Psoas muscle (tissue), 8 donors: Measurements from ENCODE around the gene MPDZ. TPM values are rescaled to one million over a fixed set of nuclear protein-coding genes. Genes with fewer than 3 reads are reported as not detected.
A peak's percentile ranks its signal among the peaks of the same experiment; 100 is the strongest.

Source experiments
- ATAC-seq, 4 donors: fragments of 200-7000 bp; cut with Tn5 transposase; one replicate each; pipeline ENCODE4 v1.9.1; 2020; ENCODE audit warnings: moderate library complexity in 3 of 4, mild to moderate bottlenecking in 2 of 4
- DNase-seq, 2 donors: peaks; one replicate each; pipeline ENCODE4 v3.0.0-alpha.2; 2020
- H3K27ac ChIP-seq: fragments of 200-600 bp; one replicate; pipeline ENCODE4 v1.8.0; 2022
- H3K27me3 ChIP-seq, 3 donors: fragments of 200-600 bp in 1 of 3; one replicate each; pipeline versions ENCODE4 v1.6.1 to v1.8.0; 2013 to 2022; ENCODE audit warnings: low read length in 2 of 3, mild to moderate bottlenecking in 2 of 3, moderate library complexity in 1 of 3; ENCODE audit not compliant: insufficient read depth in 3 of 3
- H3K36me3 ChIP-seq, 2 donors: fragments of 200-600 bp in 1 of 2; one replicate each; pipeline versions ENCODE4 v1.6.1 to v1.8.0; 2013 to 2022; ENCODE audit warnings: low read depth in 1 of 2, mild to moderate bottlenecking in 1 of 2, moderate library complexity in 1 of 2; ENCODE audit not compliant: insufficient read depth in 1 of 2
- H3K4me1 ChIP-seq: fragments of 200-600 bp; one replicate; pipeline ENCODE4 v1.8.0; 2022
- H3K4me3 ChIP-seq: fragments of 200-600 bp; one replicate; pipeline ENCODE4 v1.8.0; 2022; ENCODE audit warnings: mild to moderate bottlenecking
- H3K9me3 ChIP-seq: fragments of 200-600 bp; one replicate; pipeline ENCODE4 v1.8.0; 2022
- WGBS, 3 donors: extraction: QIAGEN DNeasy Blood & Tissue Kit; methylation state at CpG; one replicate each; pipeline versions ENCODE4 v1.1.6 to v1.1.7; 2013; 5-methylcytosine and 5-hydroxymethylcytosine counted together
- intact Hi-C, 2 donors: fragments of 100-400 bp; cut with DNase I; formaldehyde crosslinking; loops; one replicate each; pipeline versions ENCODE4 v1.11.0 to v1.14.2; 2022
- long read RNA-seq, 2 donors: library from polyadenylated mRNA; unstranded; transcript quantifications; one replicate each; pipeline ENCODE4 v2.0.0, GENCODE V29; 2021
- polyA plus RNA-seq, 3 donors: library from polyadenylated mRNA; stranded (reverse); fragments of 200-250 nt; gene quantifications; one replicate each; pipeline ENCODE4 v1.2.3, GENCODE V29; 2013
- total RNA-seq, 4 donors: library from RNA; stranded (reverse); fragmentation: NEBNext Ultra II Directional in 2 of 4; extraction: Animal tissue kit (Norgen Biotek cat#: 25700) in 2 of 4; gene quantifications; one replicate each; pipeline versions ENCODE4 v1.2.1 to v1.2.4, GENCODE V29; 2021 to 2023
- TF ChIP-seq, protein P1 (sequence below): fragments of 200-600 bp; IDR thresholded peaks from one replicate; pipeline ENCODE4 v1.8.0; 2022; ENCODE audit warnings: antibody characterized with exemption
- donor health status: healthy with polysubstance abuse.
- donor health status: DM: no; HTN: no; CAD: no; lungs with moderate emphysema.
- donor health status: Bipolar disorder and iron deficiency.
- donor health status: healthy.
- donor health status: DM: yes; HTN: yes; CAD: no.
- donor health status: DM: no; HTN: no; CAD: no.
- donor health status: DM: no; HTN: no; CAD: no.
- donor health status: DM: yes; HTN: yes; CAD: no.

MPDZ gene, protein sequence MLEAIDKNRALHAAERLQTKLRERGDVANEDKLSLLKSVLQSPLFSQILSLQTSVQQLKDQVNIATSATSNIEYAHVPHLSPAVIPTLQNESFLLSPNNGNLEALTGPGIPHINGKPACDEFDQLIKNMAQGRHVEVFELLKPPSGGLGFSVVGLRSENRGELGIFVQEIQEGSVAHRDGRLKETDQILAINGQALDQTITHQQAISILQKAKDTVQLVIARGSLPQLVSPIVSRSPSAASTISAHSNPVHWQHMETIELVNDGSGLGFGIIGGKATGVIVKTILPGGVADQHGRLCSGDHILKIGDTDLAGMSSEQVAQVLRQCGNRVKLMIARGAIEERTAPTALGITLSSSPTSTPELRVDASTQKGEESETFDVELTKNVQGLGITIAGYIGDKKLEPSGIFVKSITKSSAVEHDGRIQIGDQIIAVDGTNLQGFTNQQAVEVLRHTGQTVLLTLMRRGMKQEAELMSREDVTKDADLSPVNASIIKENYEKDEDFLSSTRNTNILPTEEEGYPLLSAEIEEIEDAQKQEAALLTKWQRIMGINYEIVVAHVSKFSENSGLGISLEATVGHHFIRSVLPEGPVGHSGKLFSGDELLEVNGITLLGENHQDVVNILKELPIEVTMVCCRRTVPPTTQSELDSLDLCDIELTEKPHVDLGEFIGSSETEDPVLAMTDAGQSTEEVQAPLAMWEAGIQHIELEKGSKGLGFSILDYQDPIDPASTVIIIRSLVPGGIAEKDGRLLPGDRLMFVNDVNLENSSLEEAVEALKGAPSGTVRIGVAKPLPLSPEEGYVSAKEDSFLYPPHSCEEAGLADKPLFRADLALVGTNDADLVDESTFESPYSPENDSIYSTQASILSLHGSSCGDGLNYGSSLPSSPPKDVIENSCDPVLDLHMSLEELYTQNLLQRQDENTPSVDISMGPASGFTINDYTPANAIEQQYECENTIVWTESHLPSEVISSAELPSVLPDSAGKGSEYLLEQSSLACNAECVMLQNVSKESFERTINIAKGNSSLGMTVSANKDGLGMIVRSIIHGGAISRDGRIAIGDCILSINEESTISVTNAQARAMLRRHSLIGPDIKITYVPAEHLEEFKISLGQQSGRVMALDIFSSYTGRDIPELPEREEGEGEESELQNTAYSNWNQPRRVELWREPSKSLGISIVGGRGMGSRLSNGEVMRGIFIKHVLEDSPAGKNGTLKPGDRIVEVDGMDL (N-terminal part only)
- total RNA-seq, result 10 to 100 TPM; 23.1 to 42.8 (median 31.2) TPM
- polyA plus RNA-seq, result 10 to 100 TPM in 2 of 3 donors, 1 to 10 TPM in 1; 9.3 to 13.8 (median 12.0) TPM
- long read RNA-seq, donor 1, full-length matches to known transcripts, result 1 of 15 reads
- long read RNA-seq, donor 1, partial matches to known transcripts, result 9 of 15 reads
- long read RNA-seq, donor 1, other reads (novel, unspliced or antisense), result 5 of 15 reads
- long read RNA-seq, donor 2, full-length matches to known transcripts, result 3 of 18 reads
- long read RNA-seq, donor 2, partial matches to known transcripts, result 4 of 18 reads
- long read RNA-seq, donor 2, other reads (novel, unspliced or antisense), result 11 of 18 reads

DNA sequence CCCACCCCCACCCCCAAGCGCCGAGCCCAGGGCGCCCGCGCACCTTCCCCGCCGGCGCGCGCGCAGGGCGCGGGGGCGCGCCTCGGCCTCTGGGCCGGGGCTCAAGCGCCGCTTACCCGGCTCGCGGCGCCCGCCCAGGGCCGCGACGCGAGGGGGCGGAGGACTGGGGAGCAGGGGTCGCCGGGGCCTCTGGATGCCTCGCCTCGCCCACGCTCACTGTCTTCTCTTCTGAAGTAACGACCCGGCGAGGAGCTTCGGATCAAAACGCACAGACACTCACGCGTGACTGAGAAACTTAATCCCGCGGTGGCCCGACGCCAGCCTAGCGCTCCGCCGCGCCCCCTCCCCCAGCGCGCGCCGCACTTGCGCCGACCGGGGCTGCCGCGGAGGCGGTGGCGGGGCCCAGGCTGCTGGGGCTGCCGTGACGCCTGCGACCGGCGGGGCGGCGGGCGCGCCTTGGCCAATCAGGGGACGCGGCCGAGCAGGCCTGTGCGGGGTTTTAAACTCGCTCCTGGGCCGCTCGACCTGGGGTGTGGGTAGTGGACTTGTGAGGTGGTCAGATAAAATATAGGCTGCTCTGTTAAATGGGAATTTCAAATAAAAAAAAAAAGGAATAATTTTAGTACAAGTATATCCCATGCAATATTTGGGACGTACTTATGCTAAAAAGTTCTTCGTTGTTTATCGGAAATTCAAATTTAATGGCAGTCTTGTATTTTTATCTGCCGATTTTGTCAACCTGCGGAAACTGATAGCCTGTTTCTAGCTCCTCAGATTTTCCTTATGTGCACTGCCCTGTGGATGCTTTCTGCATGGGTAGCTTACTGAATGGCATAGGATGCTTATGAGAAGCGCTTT lies at the start of gene MPDZ:
Gene MPDZ, minus strand, starts transcription at position 409 of the 858 bp plus-strand sequence. CDS start 29,377 bp downstream, outside the sequence.
- intact Hi-C loops, result no loop called here
- 3 to 7% (median 4%) methylated on average over 33 to 80 of the region's 82 CpGs for WGBS, 3 donors
- H3K27me3 ChIP-seq, result no peaks in the 10 kb centered on the region

DNA sequence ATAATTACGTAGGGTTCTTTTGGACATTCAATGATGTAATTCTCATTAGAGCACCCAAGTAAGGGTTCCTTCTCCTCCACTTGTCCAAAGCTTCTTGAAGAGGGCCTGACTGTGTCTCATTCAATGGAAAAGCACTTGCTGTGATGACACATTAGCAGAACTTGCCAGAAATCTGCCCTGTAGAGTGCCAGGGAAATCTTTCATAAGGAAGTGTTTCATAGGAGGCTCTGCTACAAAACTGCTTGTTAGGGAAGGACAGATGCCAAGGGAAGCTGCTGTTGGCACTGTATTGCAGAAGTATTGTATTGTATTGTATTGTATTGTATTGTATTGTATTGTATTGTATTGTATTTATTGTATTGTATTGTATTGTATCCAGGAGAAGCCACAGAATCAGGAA lies 45.5 kb upstream of the MPDZ start:
- ATAC-seq (no peak), DNase-seq (no peak)
- intact Hi-C loops, result no loop called here
- H3K9me3 ChIP-seq, result no peaks in the 10 kb centered on the region
- H3K4me1 ChIP-seq, result no peaks in the 10 kb centered on the region
- TF ChIP-seq, protein P1, sequence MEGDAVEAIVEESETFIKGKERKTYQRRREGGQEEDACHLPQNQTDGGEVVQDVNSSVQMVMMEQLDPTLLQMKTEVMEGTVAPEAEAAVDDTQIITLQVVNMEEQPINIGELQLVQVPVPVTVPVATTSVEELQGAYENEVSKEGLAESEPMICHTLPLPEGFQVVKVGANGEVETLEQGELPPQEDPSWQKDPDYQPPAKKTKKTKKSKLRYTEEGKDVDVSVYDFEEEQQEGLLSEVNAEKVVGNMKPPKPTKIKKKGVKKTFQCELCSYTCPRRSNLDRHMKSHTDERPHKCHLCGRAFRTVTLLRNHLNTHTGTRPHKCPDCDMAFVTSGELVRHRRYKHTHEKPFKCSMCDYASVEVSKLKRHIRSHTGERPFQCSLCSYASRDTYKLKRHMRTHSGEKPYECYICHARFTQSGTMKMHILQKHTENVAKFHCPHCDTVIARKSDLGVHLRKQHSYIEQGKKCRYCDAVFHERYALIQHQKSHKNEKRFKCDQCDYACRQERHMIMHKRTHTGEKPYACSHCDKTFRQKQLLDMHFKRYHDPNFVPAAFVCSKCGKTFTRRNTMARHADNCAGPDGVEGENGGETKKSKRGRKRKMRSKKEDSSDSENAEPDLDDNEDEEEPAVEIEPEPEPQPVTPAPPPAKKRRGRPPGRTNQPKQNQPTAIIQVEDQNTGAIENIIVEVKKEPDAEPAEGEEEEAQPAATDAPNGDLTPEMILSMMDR, result no peak
- no peak overlapping the region for H3K4me3 ChIP-seq
- 90 to 97% (median 94%) methylated on average over 1 of the region's 1 CpG for WGBS, 3 donors
- no peaks in the 10 kb centered on the region for H3K27me3 ChIP-seq
- H3K36me3 ChIP-seq, result no peaks in the 10 kb centered on the region
- H3K27ac ChIP-seq, result no peak overlapping the region

More for the DNA sequence above, at the start of gene MPDZ:
- ATAC-seq (peak; percentile 89 to 93 (median 90)), DNase-seq (peak; percentile 70 to 87)
- Histone ChIP-seq H3K4me3 (peak within 1 kb of the TSS; percentile 74), H3K9me3 (no peaks in the 10 kb centered on the region), H3K36me3 (no peaks in the 10 kb centered on the region), H3K4me1 (peaks cover 26% of the 10 kb centered on the region), H3K27ac (peak within 1 kb of the TSS; percentile 95)
- TF ChIP-seq, protein P1, result no peak

DNA sequence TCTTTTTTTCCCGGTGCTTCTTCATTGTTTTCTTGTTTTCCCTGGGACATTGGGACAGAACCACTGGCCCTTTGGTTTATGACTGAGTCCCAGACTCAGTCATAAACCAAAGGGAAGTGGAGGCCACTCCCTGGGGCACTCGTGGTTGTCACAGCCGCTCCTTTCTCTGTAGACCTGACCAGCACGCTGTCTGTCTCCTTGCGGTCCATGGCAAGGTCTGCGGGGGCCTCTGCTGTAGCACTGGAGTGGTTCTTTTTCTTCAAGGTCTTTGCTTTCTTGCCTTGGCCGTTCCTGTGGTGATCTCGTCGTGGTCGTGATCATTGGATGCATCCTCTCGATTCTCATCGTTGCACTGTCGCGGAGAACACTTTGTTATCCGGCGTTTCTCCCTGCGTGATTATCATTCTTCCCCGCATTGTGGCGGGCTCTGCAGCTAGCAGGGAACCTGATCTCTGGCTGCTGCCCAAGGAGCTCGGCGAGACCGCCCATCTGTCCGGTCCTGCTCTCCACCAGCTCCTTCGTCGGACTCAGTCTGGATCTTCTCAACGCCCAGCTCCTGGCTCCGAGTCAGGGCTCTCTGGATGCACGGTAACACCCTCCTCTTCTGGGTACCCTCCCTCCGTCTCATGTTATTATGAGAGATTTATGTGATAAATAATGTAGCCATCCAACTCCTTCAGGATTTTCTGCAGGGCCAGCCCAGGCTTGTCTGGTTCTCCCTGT lies 43.5 kb upstream of the MPDZ start:
- Histone ChIP-seq H3K9me3 (peaks cover 6% of the 10 kb centered on the region), H3K4me3 (no peak overlapping the region), H3K4me1 (no peaks in the 10 kb centered on the region), H3K27ac (no peak overlapping the region), H3K27me3 (no peaks in the 10 kb centered on the region), H3K36me3 (no peaks in the 10 kb centered on the region)
- TF ChIP-seq, protein P1, result no peak
- ATAC-seq (no peak), DNase-seq (no peak)
- WGBS, 3 donors, result 88 to 90% (median 89%) methylated on average over 29 of the region's 29 CpGs
- intact Hi-C loops, result no loop called here
